ENCODE data around the gene ALG12. TPM values are rescaled to one million over a fixed set of nuclear protein-coding genes. Genes with fewer than 3 reads are reported as not detected.
A peak's percentile ranks its signal among the peaks of the same experiment; 100 is the strongest.

The ALG12 gene
- total RNA-seq, 6 donors from 2014 or later, result 14.2 to 32.5 (median 22.3) TPM

DNA sequence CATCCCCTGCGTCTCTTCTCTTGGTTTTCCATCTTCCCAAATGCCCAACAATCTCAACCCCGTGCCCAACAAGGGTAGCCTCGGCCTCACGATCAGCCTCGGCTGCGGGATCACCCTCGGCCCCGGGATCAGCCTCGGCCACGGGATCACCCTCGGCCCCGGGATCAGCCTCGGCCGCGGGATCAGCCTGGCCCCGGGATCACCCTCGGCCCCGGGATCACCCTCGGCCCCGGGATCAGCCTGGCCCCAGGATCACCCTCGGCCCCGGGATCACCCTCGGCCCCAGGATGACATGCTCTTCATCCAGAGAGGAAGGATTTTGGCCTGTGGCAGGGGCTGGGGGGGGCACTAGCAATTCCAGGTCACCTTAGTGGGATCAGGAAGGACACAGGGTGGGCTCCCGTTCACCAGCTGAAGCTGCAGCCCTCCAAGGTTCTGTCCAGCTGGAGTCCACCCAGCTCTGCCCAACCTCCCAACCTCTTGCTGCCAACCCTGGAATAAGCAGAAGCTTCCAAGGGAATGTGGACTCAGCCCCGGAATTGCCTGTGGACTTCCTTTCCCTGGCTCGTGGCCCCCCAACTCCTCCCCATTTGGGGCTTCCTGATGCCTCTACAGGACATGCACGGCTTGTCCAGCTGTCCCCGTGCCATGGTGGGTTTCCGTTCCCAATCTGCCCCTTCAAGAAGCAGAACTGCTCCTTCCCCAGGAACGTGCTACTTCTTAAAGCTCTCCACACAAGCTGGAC lies 6.2 kb downstream of the ALG12 start:
- no peak overlapping the region for H3K27ac ChIP-seq
- H3K9me3 ChIP-seq, result no peaks in the 10 kb centered on the region
- 92 to 96% methylated on average over 27 to 30 of the region's 30 CpGs for WGBS, 2 donors
- no peak overlapping the region for H3K4me3 ChIP-seq
- TF ChIP-seq POLR2AphosphoS5 (IDR thresholded peaks at IDR 0.05), result no peak
- TF ChIP-seq, protein P1, sequence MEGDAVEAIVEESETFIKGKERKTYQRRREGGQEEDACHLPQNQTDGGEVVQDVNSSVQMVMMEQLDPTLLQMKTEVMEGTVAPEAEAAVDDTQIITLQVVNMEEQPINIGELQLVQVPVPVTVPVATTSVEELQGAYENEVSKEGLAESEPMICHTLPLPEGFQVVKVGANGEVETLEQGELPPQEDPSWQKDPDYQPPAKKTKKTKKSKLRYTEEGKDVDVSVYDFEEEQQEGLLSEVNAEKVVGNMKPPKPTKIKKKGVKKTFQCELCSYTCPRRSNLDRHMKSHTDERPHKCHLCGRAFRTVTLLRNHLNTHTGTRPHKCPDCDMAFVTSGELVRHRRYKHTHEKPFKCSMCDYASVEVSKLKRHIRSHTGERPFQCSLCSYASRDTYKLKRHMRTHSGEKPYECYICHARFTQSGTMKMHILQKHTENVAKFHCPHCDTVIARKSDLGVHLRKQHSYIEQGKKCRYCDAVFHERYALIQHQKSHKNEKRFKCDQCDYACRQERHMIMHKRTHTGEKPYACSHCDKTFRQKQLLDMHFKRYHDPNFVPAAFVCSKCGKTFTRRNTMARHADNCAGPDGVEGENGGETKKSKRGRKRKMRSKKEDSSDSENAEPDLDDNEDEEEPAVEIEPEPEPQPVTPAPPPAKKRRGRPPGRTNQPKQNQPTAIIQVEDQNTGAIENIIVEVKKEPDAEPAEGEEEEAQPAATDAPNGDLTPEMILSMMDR (IDR thresholded peaks at IDR 0.05), result no peak
- no peak for TF ChIP-seq EP300 (IDR thresholded peaks at IDR 0.05)
- TF ChIP-seq POLR2A (IDR thresholded peaks at IDR 0.05), result no peak
- peaks cover 0 to 60% (median 40%) of the 10 kb centered on the region in 4 donors for H3K36me3 ChIP-seq
- ATAC-seq (ENCODE audit: low FRiP score in 2 of 2), result no peak
- H3K4me1 ChIP-seq, result peaks cover 4 to 9% (median 5%) of the 10 kb centered on the region in 4 donors
- DNase-seq, result peak in 1 of 2 donors; percentile 51
- H3K27me3 ChIP-seq, result no peaks in the 10 kb centered on the region

DNA sequence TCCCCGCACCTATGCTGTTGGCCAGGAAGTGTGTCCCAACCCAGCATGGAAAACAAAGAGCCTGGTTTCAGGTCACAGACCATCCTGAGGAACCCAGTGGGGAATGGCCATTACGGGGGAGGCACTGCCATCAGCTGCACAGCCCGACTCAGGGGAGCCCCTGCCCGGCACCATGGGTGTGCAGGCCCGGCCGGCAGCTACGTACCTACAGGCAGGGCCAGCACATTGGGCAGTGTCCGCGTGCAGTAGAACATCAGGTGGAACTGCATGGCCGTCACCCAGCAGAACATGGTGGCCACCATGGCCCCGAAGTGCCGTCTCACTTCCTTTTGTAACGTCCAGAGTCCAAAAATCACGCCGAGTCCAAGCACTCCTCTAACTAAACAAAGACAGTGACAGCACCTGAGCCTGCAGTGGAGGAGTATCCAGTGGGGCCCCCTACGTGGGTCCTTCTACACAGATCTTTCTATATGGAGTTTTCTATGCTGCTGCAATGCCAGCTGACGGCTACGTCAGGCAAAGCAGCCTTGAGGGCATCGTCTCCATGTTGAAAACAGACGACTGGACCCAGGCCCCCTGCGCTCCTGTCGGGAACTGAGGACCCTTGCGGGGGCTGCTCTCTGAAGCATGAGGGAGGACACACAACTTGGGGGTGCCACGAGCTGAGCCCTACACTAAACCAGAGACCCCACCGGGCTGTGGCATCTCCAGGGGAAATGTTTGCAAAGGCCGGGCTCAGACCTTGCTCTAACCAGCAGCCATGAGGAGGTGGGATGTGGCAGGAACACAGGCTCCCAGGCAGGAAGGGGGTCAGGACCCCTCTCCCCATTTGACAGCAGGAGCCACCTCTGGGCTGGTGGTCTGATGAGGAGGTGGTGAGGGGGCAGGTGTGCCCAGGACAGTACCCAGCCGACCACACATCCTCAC lies 7.7 kb downstream of the ALG12 start:
- Histone ChIP-seq H3K27me3 (no peaks in the 10 kb centered on the region), H3K4me3 (no peak overlapping the region), H3K4me1 (no peaks in the 10 kb centered on the region), H3K27ac (no peak overlapping the region), H3K36me3 (peaks cover 0 to 76% (median 50%) of the 10 kb centered on the region in 4 donors), H3K9me3 (no peaks in the 10 kb centered on the region)
- WGBS, 2 donors, result 93% methylated on average over 11 to 27 of the region's 27 CpGs
- DNase-seq (peak in 1 of 2 donors; percentile 61), ATAC-seq (ENCODE audit: low FRiP score in 2 of 2) (no peak)
- TF ChIP-seq EP300 (IDR thresholded peaks at IDR 0.05) (no peak), POLR2AphosphoS5 (IDR thresholded peaks at IDR 0.05) (no peak), POLR2A (IDR thresholded peaks at IDR 0.05) (no peak)
- TF ChIP-seq, protein P1 (IDR thresholded peaks at IDR 0.05), result no peak

DNA sequence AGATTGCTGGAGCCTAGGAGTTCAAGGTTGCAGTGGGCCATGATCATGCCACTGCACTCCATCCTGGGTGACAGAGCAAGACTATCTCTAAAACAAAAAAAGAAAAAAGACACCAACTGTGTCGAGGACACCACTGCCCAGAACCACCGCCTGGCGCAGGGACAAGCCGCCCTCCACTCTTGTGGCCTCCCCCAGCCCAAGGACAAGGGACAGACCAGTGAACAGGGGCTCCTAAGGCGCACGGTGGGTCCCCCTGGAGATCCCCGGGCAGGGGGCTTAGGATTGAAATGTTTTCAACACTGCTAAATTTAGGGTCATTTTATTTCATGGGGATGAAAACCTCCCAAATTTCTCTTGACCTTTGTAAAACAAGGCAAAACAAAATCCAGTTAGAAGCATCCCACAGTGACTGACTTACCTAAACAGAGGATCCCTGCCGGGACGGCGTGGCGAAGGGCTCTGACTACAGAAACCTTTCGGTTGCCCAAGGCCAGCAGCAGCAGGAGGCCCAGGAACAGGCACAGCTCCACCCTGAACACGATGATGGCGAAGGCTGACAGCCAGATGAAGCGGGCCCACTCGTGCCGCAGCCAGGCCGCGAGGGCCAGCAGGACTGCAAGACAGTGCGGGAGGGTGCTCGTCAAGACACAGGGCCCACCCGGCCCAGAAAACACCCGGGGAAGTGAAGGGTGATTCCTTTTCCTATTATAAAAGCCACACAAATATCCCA lies 8.6 kb downstream of the ALG12 start:
- Histone ChIP-seq H3K4me3 (no peak overlapping the region), H3K9me3 (no peaks in the 10 kb centered on the region), H3K36me3 (peaks cover 0 to 78% (median 54%) of the 10 kb centered on the region in 4 donors), H3K4me1 (no peaks in the 10 kb centered on the region), H3K27me3 (no peaks in the 10 kb centered on the region), H3K27ac (no peak overlapping the region)
- 95 to 97% methylated on average over 21 to 23 of the region's 23 CpGs for WGBS, 2 donors
- TF ChIP-seq EP300 (IDR thresholded peaks at IDR 0.05) (no peak), POLR2AphosphoS5 (IDR thresholded peaks at IDR 0.05) (no peak), POLR2A (IDR thresholded peaks at IDR 0.05) (no peak)
- TF ChIP-seq, protein P1 (IDR thresholded peaks at IDR 0.05), result no peak
- ATAC-seq (ENCODE audit: low FRiP score in 2 of 2) (no peak), DNase-seq (peak in 1 of 2 donors; percentile 68)

DNA sequence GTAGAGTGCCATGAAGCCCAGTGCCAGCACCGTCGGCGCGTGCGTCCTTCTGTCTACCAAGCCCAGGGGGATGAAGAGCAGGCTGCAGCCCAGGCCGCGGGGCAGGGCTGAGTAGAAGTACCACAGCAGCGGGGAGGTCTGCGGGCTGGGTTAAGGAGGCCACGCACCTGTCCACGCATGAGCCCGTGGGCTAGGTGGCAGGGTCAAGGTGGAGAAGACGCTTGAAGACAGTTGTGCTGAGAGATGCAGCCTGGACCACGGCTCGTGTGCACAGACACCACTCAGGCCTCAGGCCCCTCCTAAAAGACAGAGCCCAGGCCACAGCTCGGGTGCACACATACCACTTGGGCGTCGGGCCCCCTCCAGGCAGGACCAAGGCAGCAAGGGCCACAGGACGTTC lies 10.4 kb downstream of the ALG12 start:
- TF ChIP-seq POLR2A (IDR thresholded peaks at IDR 0.05) (no peak), EP300 (IDR thresholded peaks at IDR 0.05) (no peak), POLR2AphosphoS5 (IDR thresholded peaks at IDR 0.05) (no peak)
- TF ChIP-seq, protein P1 (IDR thresholded peaks at IDR 0.05), result no peak
- no peak for ATAC-seq (ENCODE audit: low FRiP score in 2 of 2)

More for the DNA sequence above, 10.4 kb downstream of the ALG12 start:
- H3K4me1 ChIP-seq, result no peaks in the 10 kb centered on the region
- H3K36me3 ChIP-seq, result peaks cover 10 to 86% (median 56%) of the 10 kb centered on the region in 4 donors
- peak in 1 of 2 donors; percentile 60 for DNase-seq
- H3K9me3 ChIP-seq, result no peaks in the 10 kb centered on the region
- H3K27ac ChIP-seq, result no peak overlapping the region
- H3K27me3 ChIP-seq, result no peaks in the 10 kb centered on the region
- WGBS, 2 donors, result 90 to 94% methylated on average over 15 to 17 of the region's 19 CpGs
- H3K4me3 ChIP-seq, result no peak overlapping the region
